GM21423 (cell line): ENCODE results near the gene TOX3.

ENCODE experiments used
- ATAC-seq: cut with Tn5 transposase; IDR thresholded peaks from one replicate; pipeline ENCODE4 v1.9.1; 2021; ENCODE audit warnings: mild to moderate bottlenecking, moderate library complexity; ENCODE audit not compliant: unreplicated experiment

The TOX3 gene

GRCh38 chr16:52455549-52456277, 91.2 kb downstream of the TOX3 start:
- ATAC-seq = no peak

DNA sequence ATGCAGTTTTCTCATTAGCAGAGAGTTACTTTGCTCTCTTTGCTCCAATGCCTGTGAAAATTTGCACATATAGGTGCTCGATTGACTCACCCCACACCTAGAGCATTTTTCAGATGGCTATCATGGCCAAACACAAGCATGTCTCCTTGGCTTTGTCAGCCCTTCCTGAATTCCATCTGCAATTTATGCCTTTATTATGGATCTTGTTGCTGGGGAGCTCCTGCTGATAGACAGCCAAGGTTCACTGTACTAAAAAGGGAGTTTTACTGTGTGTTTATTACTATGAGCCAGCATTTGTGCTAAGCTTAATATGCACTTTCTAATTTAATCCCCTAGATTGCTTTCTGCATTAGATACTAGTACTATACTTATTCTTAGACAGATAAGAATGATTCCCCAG, 93.3 kb downstream of the TOX3 start:
- no peak for ATAC-seq

- no peak for ATAC-seq
These were observed 94.9 kb downstream of the TOX3 start for GRCh38 chr16:52451971-52452421.

DNA sequence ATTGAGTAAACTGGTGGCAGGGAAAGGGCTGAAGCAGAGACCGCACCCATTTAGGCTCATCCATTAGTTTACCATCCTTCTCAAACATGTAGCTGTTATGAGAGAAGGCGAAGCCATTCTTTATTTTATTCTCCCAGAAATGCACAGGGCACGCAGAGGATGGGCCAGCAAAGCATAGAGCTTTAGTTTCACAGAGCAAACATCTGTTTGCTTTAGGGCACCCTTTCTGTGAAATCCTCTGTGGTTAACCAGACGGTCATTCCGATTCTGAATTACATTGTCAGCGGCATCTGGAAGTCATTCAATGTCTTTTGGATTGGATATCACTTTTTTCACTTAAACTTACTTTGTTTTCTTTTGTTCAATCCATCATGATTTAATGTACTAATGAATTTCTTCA, 96.0 kb downstream of the TOX3 start:
- ATAC-seq = no peak

DNA sequence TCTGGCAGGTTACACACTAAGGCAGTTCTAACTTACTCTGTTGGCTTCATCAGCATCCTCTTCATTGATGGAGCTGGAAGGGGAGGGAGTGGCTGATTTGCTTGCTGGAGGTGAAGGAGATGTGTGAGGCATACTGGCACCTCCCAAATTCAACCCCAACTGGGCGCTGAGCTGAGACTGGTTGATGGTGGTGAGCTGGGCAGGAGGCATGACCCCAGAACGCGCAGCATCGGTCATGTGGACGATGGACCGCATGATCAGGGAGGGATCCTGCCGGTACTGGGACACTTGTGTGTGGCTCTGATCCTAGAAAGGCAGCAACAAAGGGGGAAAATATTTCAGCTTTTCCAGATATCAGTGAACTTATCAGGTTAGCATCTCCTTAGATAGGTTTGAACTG, 96.7 kb downstream of the TOX3 start:
- no peak for ATAC-seq

DNA sequence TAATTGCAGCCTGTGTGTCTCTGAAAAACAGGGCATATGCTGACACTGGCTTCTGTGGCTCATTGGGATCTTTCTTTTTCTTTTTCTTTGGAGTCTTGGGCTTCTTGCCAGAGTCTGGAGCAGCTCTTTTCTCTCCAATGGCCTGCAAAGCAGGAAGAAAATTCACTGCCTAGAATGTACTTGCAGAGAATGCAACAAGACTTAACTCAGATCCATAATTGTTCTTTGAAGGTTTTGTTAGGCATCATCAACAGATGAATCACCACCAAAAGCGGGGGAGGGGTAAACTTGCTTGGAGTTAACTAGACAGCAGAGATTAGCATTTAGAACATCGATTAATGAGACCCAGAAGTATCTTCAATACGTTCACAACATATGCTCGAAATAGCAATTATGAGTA, 100.9 kb downstream of the TOX3 start:
- ATAC-seq = no peak

DNA sequence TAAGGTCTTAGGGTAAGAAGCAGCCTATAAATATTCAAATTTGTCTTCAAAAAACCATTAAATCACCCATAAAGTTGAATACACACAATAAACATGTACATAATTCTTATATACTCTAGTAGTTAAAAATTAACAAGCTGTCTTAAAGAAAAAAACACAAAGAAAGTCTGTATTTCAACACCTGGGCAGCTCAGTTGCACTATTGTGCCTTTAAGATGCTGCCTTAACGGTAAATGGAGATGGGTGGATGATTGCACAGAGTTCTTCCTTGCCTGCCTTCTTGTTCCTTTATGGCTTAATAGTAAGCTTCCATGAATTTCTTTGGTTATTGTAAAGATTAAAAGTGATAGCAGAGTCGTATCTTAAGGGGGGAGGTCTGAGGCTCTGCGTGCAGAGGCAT, 105.1 kb downstream of the TOX3 start:
- ATAC-seq = no peak

- ATAC-seq = no peak
These were observed 106.7 kb downstream of the TOX3 start for GRCh38 chr16:52440248-52440647.

DNA sequence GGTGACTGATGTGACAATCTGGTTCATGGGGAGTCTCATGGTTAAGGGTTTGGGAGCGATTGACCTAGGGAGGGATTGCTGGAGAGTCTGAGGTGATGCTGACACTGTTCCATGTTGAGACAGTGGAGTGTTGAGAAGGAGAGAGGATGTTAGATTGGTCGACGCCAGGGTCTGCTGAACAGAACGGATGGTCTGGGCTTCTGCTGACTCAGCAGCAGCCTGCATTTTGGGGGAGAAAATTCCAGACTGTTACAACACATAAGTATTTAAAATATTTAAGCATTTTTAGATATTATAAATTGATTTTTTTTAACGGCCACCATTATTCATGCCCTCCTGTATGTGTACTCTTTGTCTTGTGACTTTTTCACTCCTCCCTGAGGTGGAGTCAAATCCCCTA, 107.2 kb downstream of the TOX3 start:
- no peak for ATAC-seq

DNA sequence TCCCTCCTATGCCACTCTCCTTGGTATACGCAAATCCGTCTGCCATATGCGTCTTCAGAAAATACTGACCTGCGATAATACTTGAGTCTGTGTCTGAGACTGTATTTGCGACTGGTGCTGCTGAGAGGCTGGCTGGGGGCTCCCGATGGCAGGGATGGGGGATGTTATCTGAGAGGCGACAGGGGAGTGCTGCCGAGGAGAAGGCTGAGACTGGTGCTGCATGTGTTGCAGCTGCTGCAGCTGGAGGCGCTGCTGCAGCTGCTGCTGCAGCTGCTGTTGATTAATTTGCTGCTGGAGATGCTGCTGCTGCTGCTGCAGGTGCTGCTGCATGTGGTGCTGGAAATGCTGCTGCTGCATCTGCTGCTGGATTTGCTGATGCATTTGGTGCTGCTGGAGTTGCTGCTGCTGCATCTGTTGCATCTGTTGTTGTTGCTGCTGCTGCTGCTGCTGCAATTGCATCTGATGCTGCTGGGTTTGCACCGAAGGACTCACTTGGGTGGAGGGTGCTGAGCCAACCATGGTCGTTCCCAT, 107.7 kb downstream of the TOX3 start:
- no peak for ATAC-seq

GRCh38 chr16:52437277-52437670, 109.7 kb downstream of the TOX3 start:
- no peak for ATAC-seq

DNA sequence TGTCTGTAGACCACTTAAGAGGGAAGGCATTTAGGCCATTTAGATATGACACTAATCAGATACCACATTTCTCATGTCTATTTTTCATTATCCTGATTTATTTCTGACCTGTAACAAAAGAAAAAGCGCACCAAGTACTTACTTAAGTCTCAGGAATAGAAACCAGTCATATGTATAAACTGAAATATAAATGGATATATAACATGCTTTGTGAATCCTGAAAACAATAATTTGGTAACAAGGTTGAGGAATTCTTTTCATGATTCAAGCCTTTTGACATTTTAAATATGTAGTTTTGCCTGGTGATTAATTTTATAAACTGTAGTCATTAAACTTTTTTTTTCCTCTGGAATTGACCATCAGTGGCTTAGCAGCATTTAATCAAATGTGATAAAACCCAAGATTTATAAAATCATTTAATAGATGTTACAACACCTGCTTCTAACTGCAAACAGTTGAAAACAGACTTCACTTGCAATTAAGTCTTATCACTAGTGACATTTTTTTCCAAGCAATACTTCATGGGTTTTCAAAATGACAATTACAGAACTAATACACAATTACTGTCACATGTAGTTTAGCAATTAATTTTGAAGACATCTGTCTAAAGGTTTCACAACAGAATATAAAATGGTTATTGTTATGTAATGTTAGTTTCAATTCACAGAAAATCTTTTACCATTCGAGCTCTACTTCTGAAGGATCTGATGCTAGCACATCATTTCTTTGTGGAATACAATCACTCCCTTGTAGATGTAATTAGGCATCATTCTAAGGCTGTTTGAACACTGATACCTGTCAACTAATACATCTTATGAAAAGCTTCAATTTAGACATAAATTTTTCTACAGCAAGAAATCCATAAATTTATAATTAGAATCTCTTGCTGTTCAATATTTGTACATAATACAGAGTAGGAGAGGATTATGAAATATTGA, 110.3 kb downstream of the TOX3 start:
- no peak for ATAC-seq

- ATAC-seq = no peak
These were observed 112.7 kb downstream of the TOX3 start for GRCh38 chr16:52434224-52434623.

DNA sequence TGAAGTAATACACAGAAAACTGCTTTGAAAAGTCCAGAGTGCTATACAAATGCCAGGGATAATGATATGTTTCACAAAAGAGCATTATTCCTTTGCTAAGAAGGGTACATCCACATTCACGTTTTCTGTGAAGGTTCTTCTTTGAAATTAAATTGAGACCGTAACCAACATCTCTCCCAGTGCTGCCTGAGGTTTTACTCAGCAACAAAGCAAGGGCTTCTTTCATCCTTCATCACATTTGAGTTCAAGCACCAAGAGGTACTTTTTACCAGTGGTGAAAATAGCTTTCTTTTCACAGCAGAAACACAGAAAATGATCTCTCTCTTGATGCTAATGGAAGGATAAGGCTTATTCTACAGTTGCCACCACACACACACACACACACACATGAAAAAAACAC, 113.3 kb downstream of the TOX3 start:
- ATAC-seq = no peak

- no peak for ATAC-seq
These were observed 122.4 kb downstream of the TOX3 start for GRCh38 chr16:52424591-52424990.

- no peak for ATAC-seq
These were observed 124.6 kb downstream of the TOX3 start for GRCh38 chr16:52422307-52422706.

DNA sequence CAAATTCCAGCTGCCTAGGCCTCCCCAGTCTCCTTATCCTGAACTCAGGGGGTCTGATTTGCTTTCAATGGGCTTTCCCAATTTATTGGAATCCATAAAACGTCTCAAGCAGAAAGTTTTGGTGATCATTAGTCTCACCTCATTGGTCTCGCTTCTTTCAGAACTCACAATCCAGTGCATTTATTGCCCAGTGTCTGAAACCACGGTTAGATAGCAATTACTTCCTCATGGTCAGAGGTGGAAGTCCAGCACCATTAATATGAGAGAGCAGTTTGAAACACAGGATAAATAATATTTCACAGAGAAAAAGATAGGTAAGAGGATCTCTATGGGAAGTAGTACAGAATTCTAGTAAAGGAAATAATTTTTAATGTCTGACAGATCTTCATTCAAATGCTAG, 128.7 kb downstream of the TOX3 start:
- no peak for ATAC-seq

- no peak for ATAC-seq
These were observed 130.1 kb downstream of the TOX3 start for GRCh38 chr16:52416888-52417287.

GRCh38 chr16:52411011-52411410, 135.9 kb downstream of the TOX3 start:
- no peak for ATAC-seq

DNA sequence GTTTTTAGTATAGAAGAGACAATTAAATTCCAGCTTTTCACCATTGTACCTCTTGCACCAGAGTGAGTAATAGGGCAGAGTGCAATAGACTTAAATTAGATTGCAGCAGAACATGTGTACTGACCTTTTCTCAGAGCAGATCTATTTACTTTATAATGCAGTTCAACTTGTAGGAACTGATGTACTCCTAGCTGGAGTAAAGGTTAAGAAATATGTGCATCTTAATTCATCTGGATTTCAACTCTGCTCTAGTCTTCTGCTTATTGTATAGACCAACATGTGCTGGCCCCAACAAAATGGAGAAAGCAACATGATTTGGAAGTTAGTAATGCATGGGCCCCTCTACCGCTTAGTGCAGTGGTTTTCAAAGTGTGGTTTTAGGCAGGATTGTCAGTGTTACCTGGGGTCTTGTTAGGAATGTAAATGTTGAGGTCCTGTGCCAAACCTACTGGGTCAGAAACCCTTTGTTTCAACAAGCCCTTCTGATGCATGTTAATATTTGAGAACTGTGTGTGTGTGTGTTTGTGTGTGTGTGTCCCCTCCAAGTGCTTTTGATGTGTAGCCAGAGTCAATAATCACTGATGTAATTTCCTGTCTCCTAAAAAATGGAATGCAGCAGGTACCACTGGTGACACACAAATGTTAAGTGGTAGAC, 138.6 kb downstream of the TOX3 start:
- no peak for ATAC-seq

DNA sequence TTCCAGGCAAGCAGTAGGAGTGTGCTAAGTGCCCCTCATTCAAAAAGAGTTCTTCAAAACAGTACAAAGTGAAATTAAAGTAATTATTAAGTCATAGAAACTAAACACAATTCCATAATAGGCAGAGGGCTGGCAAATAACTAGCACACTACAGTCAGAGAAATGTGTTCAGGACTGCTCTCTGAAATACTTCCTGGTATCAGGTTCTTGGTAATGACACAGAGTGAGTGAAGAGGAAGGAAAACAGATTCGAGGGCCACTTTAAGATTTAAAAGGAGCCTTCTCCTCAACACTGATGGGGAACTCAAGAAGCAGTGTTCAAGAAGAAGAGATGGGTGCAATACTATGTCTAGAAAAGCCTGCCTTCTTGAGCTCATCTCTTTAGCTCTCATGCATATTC, 139.2 kb downstream of the TOX3 start:
- ATAC-seq = no peak
